Activated naive CD8-positive, alpha-beta T cell (primary cell): ENCODE data around the gene ZBTB5.
"Not testable (repeated sequence)": the region's sequence is repeated elsewhere in the genome, so short reads cannot be mapped to it uniquely, and the experiment has no call there.

Source experiments
- H3K27ac Mint-ChIP-seq: one replicate; pipeline ENCODE4 v1.8.0; 2021; ENCODE audit warnings: mixed read lengths
- H3K27me3 Mint-ChIP-seq: one replicate; pipeline ENCODE4 v1.8.0; 2021; ENCODE audit warnings: mixed read lengths
- H3K36me3 Mint-ChIP-seq: one replicate; pipeline ENCODE4 v1.8.0; 2021; ENCODE audit warnings: mixed read lengths
- H3K4me1 Mint-ChIP-seq: one replicate; pipeline ENCODE4 v1.8.0; 2021; ENCODE audit warnings: low read depth, mixed read lengths
- H3K4me3 Mint-ChIP-seq: one replicate; pipeline ENCODE4 v1.8.0; 2021; ENCODE audit warnings: mild to moderate bottlenecking, mixed read lengths
- H3K9me3 Mint-ChIP-seq: one replicate; pipeline ENCODE4 v1.8.0; 2021; ENCODE audit warnings: low read depth, mixed read lengths

ZBTB5 gene

DNA sequence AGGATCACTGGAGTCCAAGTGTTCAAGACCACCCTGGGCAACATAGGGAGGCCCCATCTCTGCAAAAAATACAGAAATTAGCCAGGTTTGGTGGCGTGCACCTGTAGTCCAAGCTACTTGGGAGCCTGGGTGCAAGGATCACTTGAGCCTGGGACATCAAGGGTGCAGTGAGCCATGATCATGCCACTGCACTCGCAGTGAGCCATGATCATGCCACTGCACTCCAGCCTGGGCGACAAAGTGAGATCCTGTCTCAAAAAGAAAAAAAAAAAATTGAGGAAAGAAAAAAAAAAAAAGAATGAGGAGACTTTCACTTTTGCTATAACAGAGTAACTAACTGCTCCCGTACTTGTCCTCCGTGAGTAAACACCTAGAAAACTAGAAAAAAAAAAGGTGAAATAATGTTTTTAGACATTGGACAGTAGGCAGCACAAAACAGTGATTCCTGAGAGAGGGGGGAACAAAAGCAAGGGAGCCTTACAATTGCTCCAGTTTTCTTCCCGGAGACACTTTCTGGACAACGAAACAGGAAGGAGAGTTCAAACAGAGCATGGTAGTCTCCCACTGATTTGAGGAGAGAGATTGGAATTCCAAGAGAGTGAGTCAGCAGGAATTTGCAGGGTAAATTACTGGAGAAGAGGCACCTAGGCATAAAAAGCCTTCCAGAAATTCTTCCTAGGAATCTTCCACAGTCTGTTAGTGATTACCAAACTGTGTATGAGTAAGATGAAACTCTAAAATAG is 6.9 kb upstream of the ZBTB5 start:
- Mint-ChIP-seq H3K9me3 (no peaks in the 10 kb centered on the region), H3K36me3 (peaks cover 7% of the 10 kb centered on the region), H3K4me1 (peaks cover 9% of the 10 kb centered on the region), H3K27me3 (peaks cover 5% of the 10 kb centered on the region), H3K4me3 (peak overlapping the region; percentile 81), H3K27ac (peak overlapping the region; percentile 68)

DNA sequence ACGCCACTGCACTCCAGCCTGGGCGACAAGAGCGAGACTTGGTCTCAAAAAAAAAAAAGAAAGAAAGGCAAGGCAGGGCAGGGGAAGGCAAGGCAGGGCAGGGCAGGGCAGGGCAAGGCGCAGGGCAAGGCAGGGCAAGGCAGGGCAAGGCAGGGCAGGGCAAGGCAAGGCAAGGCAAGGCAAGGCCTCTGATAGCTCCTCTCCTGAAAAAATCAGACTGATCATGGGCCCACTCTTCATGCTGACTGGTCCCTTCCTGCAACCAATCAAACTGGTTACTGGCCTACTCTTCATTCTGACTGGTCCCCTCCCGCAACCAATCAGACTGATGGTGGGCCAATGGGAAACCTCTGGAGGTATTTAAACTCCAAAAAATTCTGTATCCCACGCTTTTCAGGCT is 3.4 kb upstream of the ZBTB5 start:
- Mint-ChIP-seq H3K4me1 (peaks cover 27% of the 10 kb centered on the region), H3K4me3 (no peak overlapping the region), H3K27ac (no peak overlapping the region), H3K27me3 (no peaks in the 10 kb centered on the region), H3K36me3 (peaks cover 2% of the 10 kb centered on the region), H3K9me3 (no peaks in the 10 kb centered on the region)

DNA sequence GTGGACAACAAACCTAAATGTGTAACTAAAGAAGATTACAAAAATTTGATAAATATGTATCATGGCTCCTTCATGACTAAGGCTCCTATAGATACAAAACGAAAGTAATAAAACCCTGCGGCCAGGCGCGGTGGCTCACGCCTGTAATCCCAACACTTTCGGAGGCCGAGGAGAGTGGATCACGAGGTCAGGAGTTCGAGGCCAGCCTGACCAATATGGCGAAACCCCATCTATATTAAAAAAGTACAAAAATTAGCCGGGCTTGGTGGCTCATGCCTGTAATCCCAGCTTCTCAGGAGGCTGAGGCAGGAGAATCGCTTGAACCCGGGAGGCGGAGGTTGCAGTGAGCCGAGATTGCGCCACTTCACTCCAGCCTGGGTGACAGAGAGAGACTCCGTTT is 2.3 kb upstream of the ZBTB5 start:
- not testable (repeated sequence) for H3K27me3 Mint-ChIP-seq, H3K4me3 Mint-ChIP-seq, H3K36me3 Mint-ChIP-seq, H3K27ac Mint-ChIP-seq, H3K9me3 Mint-ChIP-seq
- peaks cover 38% of the 10 kb centered on the region for H3K4me1 Mint-ChIP-seq

DNA sequence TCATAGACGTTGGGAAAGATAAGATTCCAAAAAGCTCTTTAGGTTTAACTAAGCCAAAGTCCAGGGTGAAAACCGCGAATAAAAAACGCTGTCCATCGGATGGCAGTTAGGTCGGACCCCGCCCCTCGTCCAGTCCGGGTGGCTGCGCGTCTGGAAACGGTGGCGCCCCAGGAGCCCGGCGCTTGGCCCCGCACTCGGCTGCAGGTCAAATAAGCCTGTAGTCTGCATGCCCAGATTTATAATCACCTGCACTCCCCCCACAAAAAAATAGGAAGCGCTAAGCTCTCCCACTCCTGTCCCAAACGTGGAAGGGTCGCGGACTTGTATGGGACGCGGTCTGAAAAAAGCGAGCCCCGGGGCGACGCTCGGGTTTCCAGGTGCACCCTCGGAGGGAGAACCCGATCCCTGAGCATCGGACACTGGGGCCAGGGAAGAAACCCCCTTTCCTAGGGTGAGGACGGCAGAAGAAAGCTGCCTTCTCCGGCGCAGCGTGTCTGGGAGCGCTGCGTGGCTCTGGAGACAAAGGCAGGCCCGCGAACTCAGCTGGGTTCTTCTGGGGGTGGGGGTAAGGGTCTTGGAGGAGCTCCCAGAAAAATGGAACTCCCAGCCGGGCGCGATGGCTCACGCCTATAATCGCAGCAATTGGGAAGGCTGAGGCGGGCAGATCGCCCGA is 923 bp upstream of the ZBTB5 start:
- Mint-ChIP-seq H3K27me3 (no peaks in the 10 kb centered on the region), H3K4me1 (peaks cover 37% of the 10 kb centered on the region), H3K4me3 (peak overlapping the region; percentile 95), H3K36me3 (peaks cover 5% of the 10 kb centered on the region), H3K9me3 (no peaks in the 10 kb centered on the region), H3K27ac (peak overlapping the region; percentile 96)

DNA sequence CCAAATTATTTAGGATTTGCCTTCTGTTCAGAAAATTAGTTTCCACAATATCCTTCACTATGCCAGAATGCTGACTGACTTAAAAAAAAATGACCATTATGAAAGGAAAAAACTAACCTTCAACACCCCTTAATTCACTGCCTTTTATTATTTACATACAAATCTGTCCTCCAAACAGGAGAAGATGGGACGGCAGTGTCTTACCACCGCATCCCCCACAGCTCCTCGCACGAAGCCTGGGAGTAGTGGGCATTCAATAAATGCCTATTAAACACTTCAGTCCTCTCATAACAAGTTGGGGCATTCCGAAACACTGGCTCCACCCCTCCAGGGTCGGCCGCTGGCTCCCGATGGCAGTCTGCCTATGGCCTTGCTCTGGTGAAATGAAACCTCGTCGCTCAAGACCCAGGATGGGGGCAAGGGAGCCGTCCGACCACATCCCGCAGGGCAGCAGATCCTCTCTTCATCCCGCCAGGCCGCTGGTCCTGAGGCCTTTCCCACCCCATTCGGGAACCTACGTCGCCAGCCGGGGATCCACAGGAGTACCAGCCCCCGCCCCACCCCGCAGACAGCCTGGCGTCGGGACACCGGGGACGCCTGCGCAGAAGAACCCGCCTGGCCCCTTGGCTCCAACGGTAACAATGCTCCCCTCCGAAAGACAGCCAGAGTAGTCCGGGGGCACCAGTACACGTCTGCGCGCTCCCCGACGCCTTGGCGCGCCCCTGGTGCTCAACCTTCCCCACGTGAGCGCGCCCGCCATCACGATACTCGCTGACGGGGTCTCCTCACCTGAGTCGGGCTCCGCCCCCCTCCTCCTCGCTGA is 613 bp downstream of the ZBTB5 start:
- Mint-ChIP-seq H3K36me3 (peaks cover 5% of the 10 kb centered on the region), H3K27ac (peak overlapping the region; percentile 96), H3K4me3 (peak overlapping the region; percentile 95), H3K4me1 (peaks cover 42% of the 10 kb centered on the region), H3K9me3 (no peaks in the 10 kb centered on the region), H3K27me3 (no peaks in the 10 kb centered on the region)

DNA sequence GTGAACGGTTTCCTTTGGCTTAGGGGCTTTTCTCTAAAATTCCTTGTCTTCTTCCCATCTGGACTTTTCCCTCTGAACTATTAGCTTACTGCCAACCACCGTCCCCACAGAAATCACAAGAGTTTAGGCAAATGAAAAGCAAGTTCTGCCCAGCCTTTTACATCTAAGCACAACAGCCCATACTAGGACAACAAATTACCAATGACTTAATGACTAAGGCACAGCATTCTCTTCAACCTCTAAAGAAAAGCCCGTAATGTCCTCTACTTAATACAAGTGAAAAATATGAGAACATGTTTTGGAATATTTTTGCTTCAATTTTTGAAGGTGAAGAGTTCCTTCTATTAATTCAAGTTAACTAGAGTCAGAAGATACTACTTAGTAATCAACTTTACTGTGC is 1.2 kb downstream of the ZBTB5 start:
- H3K9me3 Mint-ChIP-seq = no peaks in the 10 kb centered on the region
- H3K27me3 Mint-ChIP-seq = no peaks in the 10 kb centered on the region
- peaks cover 44% of the 10 kb centered on the region for H3K4me1 Mint-ChIP-seq
- peak overlapping the region; percentile 95 for H3K4me3 Mint-ChIP-seq
- peaks cover 5% of the 10 kb centered on the region for H3K36me3 Mint-ChIP-seq
- peak overlapping the region; percentile 96 for H3K27ac Mint-ChIP-seq

DNA sequence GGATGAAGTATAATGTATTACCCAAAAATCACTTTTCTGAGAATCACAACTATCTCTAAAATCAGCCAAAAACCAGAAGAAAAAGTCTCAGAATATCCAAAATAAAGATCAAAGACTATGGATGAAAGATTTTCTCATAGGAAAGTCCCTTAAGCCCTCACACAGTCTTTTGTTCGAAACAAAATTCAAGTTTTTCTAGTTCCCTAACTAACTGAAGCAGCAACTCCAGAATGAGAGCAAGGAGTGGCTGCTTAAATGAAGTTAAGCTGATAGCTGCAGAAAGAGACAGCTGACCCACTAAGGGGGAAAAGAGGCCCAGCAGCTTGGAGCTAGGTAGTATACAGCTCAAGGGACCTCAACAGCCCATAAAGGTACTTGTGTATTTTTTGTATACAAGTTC is 8.4 kb downstream of the ZBTB5 start:
- no peaks in the 10 kb centered on the region for H3K27me3 Mint-ChIP-seq
- H3K27ac Mint-ChIP-seq = peak overlapping the region; percentile 69
- H3K36me3 Mint-ChIP-seq = peaks cover 5% of the 10 kb centered on the region
- H3K9me3 Mint-ChIP-seq = no peaks in the 10 kb centered on the region
- H3K4me3 Mint-ChIP-seq = no peak overlapping the region
- peaks cover 66% of the 10 kb centered on the region for H3K4me1 Mint-ChIP-seq

DNA sequence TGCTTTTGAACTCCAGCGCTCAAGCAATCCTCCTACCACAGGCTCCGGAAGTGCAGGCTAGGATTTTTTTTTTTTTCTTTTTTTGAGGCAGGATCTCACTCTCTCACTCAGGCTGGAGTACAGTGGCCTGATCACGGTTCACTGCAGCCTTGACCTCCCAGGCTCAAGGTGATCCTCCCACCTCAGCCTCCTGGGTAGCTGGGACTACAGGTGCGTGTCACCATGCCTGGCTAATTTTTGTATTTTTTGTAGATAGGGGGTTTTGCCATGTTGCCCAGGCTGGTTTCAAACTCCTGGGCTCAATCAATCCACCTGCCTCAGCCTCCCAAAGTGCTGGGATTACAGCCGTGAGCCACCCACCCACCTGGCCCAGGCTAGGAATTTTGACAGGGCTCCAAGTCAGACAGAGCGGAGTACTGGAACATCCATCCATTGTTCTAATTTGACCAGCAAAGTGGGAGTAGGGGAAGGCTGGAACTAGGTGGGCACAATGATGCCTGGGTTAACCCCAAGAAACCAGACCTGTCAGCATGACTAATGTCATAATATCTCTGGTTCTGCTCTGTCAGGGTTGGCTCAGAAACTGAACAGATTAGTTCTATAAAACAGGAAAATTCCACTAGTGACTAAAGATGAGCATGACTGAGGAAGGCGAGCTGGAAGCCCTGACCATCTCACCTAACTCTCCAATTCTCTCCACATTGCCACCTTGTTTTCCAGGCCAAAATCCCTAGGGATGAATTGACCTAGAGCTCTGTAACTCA is 9.2 kb downstream of the ZBTB5 start:
- Mint-ChIP-seq H3K4me3 (no peak overlapping the region), H3K4me1 (peaks cover 68% of the 10 kb centered on the region), H3K27me3 (no peaks in the 10 kb centered on the region), H3K27ac (no peak overlapping the region), H3K36me3 (peaks cover 5% of the 10 kb centered on the region), H3K9me3 (no peaks in the 10 kb centered on the region)

DNA sequence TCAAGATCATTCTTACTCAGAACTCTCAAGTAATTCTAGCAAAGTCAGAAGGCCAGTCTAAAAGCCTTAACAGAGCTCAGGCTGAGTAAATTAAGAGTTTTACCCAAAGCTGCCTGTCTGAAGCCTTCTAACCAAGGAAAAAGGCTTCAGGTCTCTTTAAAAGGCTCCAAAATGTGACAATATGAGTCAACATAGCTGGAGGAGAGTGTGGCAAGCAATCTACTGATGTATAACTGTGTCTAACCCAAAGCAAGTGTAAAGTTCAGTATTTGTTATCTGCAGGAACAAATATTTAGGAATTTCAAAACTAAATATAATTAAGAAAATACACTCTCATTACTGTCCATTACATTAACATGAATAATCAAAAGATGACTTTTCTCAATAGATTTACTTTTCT is 11.0 kb downstream of the ZBTB5 start:
- H3K4me1 Mint-ChIP-seq = peaks cover 63% of the 10 kb centered on the region
- no peaks in the 10 kb centered on the region for H3K9me3 Mint-ChIP-seq
- H3K36me3 Mint-ChIP-seq = peaks cover 11% of the 10 kb centered on the region
- H3K27ac Mint-ChIP-seq = no peak overlapping the region
- no peak overlapping the region for H3K4me3 Mint-ChIP-seq
- no peaks in the 10 kb centered on the region for H3K27me3 Mint-ChIP-seq

DNA sequence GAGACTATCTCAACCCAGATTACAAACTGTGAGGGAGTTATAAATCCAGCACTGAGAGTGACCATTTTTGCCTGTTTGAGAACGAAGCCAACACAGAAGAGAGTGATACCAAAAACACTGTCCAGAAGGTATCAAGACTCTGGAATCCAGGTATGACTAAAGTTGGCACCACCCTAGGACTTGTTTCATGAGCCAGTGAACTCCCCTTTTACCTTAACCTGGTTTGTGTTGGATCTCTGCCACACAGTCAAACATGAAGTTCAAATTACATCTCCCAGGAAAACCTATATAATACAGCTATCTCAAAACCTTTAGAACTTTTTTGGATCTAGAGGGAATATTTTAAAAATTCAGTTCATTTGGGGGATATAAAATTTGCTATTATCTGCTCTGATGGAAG is 11.4 kb downstream of the ZBTB5 start:
- Mint-ChIP-seq H3K4me1 (peaks cover 62% of the 10 kb centered on the region), H3K27ac (no peak overlapping the region), H3K9me3 (no peaks in the 10 kb centered on the region), H3K4me3 (no peak overlapping the region), H3K36me3 (peaks cover 11% of the 10 kb centered on the region), H3K27me3 (no peaks in the 10 kb centered on the region)

DNA sequence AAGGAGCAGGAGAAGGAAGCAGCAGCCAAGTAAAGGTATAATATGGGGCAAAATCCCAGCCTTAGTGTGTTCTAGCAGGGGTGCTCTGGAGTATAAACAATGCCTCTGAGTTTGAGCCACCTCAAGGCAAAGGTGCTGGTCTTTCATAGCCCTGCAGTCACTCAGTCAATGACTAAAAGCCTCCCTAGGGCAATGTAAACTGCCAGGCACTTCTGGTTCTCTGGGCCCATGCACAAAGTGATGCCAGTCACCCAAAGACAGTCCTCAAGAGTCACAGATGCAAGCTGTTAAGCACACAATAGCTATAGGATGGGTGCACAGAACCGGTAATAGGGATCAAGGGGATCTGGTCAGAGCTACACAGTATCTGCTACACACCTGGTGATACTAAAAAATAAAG is 12.6 kb downstream of the ZBTB5 start:
- no peaks in the 10 kb centered on the region for H3K27me3 Mint-ChIP-seq
- H3K4me3 Mint-ChIP-seq = no peak overlapping the region
- H3K36me3 Mint-ChIP-seq = peaks cover 13% of the 10 kb centered on the region
- H3K27ac Mint-ChIP-seq = no peak overlapping the region
- no peaks in the 10 kb centered on the region for H3K9me3 Mint-ChIP-seq
- H3K4me1 Mint-ChIP-seq = peaks cover 58% of the 10 kb centered on the region

DNA sequence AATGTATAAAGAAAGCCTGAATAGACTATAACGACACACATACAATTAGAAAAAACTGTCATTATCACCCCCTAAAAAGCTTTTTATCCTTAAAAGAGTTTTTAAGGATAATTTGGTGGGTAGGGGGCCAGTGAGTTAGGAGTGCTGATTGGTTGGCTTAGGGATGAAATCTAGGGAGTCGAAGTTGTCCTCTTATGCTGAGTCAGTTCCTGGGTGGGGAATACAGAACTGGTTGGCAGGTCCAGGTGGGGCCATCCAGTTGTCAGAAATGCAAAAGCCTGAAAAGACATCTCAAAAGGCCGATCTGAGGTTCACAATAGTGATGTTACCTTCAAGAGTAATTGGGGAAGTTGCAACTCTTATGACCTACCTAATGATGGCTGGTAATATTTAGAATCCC is 13.6 kb downstream of the ZBTB5 start:
- H3K9me3 Mint-ChIP-seq = no peaks in the 10 kb centered on the region
- H3K4me1 Mint-ChIP-seq = peaks cover 55% of the 10 kb centered on the region
- peaks cover 11% of the 10 kb centered on the region for H3K36me3 Mint-ChIP-seq
- H3K27me3 Mint-ChIP-seq = no peaks in the 10 kb centered on the region
- no peak overlapping the region for H3K4me3 Mint-ChIP-seq
- H3K27ac Mint-ChIP-seq = no peak overlapping the region

DNA sequence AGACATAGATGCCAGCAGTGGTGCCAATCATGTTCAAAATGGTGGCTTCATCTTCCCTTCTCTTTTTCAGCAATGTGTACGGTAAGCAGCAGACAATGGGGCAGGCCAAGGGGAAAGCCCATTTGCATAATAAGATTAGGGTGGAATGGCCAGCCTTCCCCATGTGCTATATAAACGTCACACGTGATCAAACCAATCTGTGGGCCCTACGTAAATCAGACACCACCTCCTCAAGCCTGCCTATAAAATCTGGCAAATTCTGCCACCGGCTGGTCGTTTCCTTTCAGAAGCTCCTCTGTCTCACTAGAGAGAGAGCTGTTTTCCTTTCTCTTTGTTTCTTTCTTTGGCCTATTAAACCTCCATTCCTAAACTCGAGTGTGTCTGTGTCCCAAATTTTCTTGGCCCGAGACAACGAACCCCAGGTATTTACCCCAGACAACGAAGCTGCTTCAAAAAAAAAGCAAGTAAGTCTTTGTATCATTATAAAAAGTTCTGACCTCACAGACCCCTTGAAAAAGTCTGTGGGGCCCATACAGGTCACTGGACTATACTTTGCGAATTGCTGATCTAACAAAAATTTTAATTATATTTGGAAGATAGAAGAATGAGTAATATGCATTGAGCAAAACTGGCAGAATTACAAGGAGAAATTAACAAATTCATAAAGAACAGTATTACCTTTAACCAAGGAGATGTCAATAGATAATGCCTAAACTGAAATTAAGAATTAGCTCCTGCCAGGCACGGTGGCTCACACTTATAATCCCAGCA is 15.2 kb downstream of the ZBTB5 start:
- Mint-ChIP-seq H3K4me3 (no peak overlapping the region), H3K36me3 (peaks cover 11% of the 10 kb centered on the region), H3K27ac (no peak overlapping the region), H3K27me3 (no peaks in the 10 kb centered on the region), H3K9me3 (no peaks in the 10 kb centered on the region), H3K4me1 (peaks cover 43% of the 10 kb centered on the region)

DNA sequence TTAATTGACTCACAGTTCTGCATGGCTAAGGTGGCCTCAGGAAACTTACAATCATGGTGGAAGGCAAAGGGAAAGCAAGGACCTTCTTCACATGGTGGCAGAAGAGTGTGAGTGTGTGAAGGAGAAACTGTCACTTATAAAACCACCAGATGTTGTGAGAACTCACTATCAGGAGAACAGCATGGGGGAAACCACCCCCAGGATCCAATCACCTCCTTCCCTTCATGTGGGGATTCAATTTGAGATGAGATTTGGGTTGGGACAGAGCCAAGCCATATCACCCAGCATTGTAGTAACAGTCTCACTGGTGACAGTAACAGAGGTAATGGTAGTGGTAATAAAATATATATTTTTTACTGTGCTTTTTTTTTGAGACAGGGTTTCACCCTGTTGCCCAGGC is 18.1 kb downstream of the ZBTB5 start:
- no peak overlapping the region for H3K27ac Mint-ChIP-seq
- no peak overlapping the region for H3K4me3 Mint-ChIP-seq
- no peaks in the 10 kb centered on the region for H3K9me3 Mint-ChIP-seq
- H3K4me1 Mint-ChIP-seq = peaks cover 23% of the 10 kb centered on the region
- H3K36me3 Mint-ChIP-seq = peaks cover 8% of the 10 kb centered on the region
- H3K27me3 Mint-ChIP-seq = no peaks in the 10 kb centered on the region
